ENCODE data around the gene DCAF7.

GRCh38 chr17:63578769-63579111 lies 28.5 kb downstream of the DCAF7 start:
- TF ChIP-seq REST (IDR thresholded peaks at IDR 0.05; ENCODE audit: low read depth) (no peak), CTCF (IDR thresholded peaks at IDR 0.05 in 2 of 3, conservative IDR thresholded peaks at IDR 0.05 in 1 of 3; ENCODE audit: borderline replicate concordance in 1 of 3, insufficient read depth in 1 of 3, low read depth in 2 of 3, low read length in 2 of 3) (no peak), EZH2 (IDR thresholded peaks at IDR 0.05) (no peak), ZNF274 (IDR thresholded peaks at IDR 0.05; ENCODE audit: low read depth, low read length) (no peak), SP1 (IDR thresholded peaks at IDR 0.05; ENCODE audit: low read depth) (no peak), POLR2A (IDR thresholded peaks at IDR 0.05; ENCODE audit: borderline replicate concordance, extremely low read depth, insufficient read depth, insufficient read length) (no peak), CEBPB (IDR thresholded peaks at IDR 0.05; ENCODE audit: low read depth) (no peak), MAX (IDR thresholded peaks at IDR 0.05) (no peak), RAD21 (IDR thresholded peaks at IDR 0.05; ENCODE audit: low read depth) (no peak)
